CD8-positive, alpha-beta memory T cell (primary cell): ENCODE measurements around the gene ACOX3. TPM values are rescaled to one million over a fixed set of nuclear protein-coding genes. Genes with fewer than 3 reads are reported as not detected.

Experiments
- CTCF ChIA-PET: fragments of 350-600 bp; sonication (Branson Sonifier 250); formaldehyde crosslinking; loops from one replicate; lab custom pipeline; 2021; ENCODE audit warnings: antibody characterized with exemption; lab: Charles Lee
- POLR2A ChIA-PET: fragments of 350-600 bp; sonication (Branson Sonifier 250); formaldehyde crosslinking; loops from one replicate; lab custom pipeline; 2021; ENCODE audit warnings: antibody characterized with exemption; lab: Charles Lee
- DNase-seq, 5 donors: peaks; one replicate each; pipeline versions ENCODE4 v3.0.0 to v3.0.0-alpha.2; 2020 to 2022; ENCODE audit warnings: mixed read lengths in 1 of 5
- H3K27ac ChIP-seq: one replicate; pipeline ENCODE4 v1.7.0; 2013; ENCODE audit warnings: low read depth, mild to moderate bottlenecking, low read length, moderate library complexity
- H3K27me3 ChIP-seq: 2 replicates; pipeline ENCODE4 v1.7.0; 2013; ENCODE audit warnings: low read length, mild to moderate bottlenecking; ENCODE audit not compliant: insufficient read depth, poor library complexity, severe bottlenecking
- H3K36me3 ChIP-seq: 2 replicates; pipeline ENCODE4 v1.7.0; 2013; ENCODE audit warnings: mild to moderate bottlenecking, low read length, moderate library complexity; ENCODE audit not compliant: insufficient read depth
- H3K4me1 ChIP-seq: 2 replicates; pipeline ENCODE4 v1.7.0; 2013; ENCODE audit warnings: mild to moderate bottlenecking, low read length, moderate library complexity; ENCODE audit not compliant: insufficient read depth
- H3K4me3 ChIP-seq: 2 replicates; pipeline ENCODE4 v1.7.0; 2013; ENCODE audit warnings: mild to moderate bottlenecking, low read length
- H3K9me3 ChIP-seq: 2 replicates; pipeline ENCODE4 v1.7.0; 2013; ENCODE audit warnings: mild to moderate bottlenecking, low read length
- H3K27ac Mint-ChIP-seq, 8 donors: one replicate each; pipeline ENCODE4 v1.8.0; 2020 to 2021; ENCODE audit warnings: mixed read lengths in 8 of 8, mild to moderate bottlenecking in 6 of 8, inconsistent platforms in 3 of 8, moderate library complexity in 3 of 8
- H3K27me3 Mint-ChIP-seq, 2 donors: one replicate each; pipeline ENCODE4 v1.8.0; 2020 to 2021; ENCODE audit warnings: mixed read lengths in 2 of 2, mild to moderate bottlenecking in 1 of 2, moderate library complexity in 1 of 2
- H3K36me3 Mint-ChIP-seq, 3 donors: one replicate each; pipeline ENCODE4 v1.8.0; 2020 to 2021; ENCODE audit warnings: mixed read lengths in 3 of 3, inconsistent platforms in 1 of 3, mild to moderate bottlenecking in 1 of 3
- H3K4me1 Mint-ChIP-seq, 3 donors: one replicate each; pipeline ENCODE4 v1.8.0; 2020 to 2021; ENCODE audit warnings: mixed read lengths in 3 of 3, inconsistent platforms in 1 of 3, mild to moderate bottlenecking in 1 of 3
- H3K4me3 Mint-ChIP-seq, 7 donors: one replicate each; pipeline ENCODE4 v1.8.0; 2020 to 2021; ENCODE audit warnings: mixed read lengths in 7 of 7, mild to moderate bottlenecking in 6 of 7, moderate library complexity in 4 of 7, inconsistent platforms in 2 of 7
- H3K9me3 Mint-ChIP-seq, 5 donors: one replicate each; pipeline ENCODE4 v1.8.0; 2020 to 2022; ENCODE audit warnings: mixed read lengths in 5 of 5, mild to moderate bottlenecking in 3 of 5, moderate library complexity in 2 of 5, inconsistent platforms in 1 of 5
- polyA plus RNA-seq: library from polyadenylated mRNA; unstranded; fragments of 300-500 nt; fragmentation: Illumina TruSeq; gene quantifications from one replicate; pipeline ENCODE4 v1.2.3, GENCODE V29; 2021
- total RNA-seq, 2 experiments: library from RNA; stranded (reverse); gene quantifications; one replicate each; pipeline ENCODE4 v1.2.3, GENCODE V29; 2021

Gene ACOX3
- total and polyA plus RNA-seq, 3 experiments from 2014 or later, result 14.2 to 24.9 (median 22.3) TPM

GRCh38 chr4:8477095-8477635 is 36.6 kb upstream of the ACOX3 start:
- Mint-ChIP-seq H3K27ac (no peak overlapping the region), H3K4me3 (no peak overlapping the region), H3K9me3 (no peaks in the 10 kb centered on the region), H3K4me1 (no peaks in the 10 kb centered on the region), H3K36me3 (peaks cover 0 to 23% (median 3%) of the 10 kb centered on the region in 3 donors), H3K27me3 (no peaks in the 10 kb centered on the region)
- no peaks in the 10 kb centered on the region for H3K36me3 ChIP-seq
- POLR2A ChIA-PET, result no interaction called here
- H3K4me1 ChIP-seq, result no peaks in the 10 kb centered on the region
- CTCF ChIA-PET, result no interaction called here
- no peak for DNase-seq
- no peak overlapping the region for H3K4me3 ChIP-seq
- no peak overlapping the region for H3K27ac ChIP-seq
- no peaks in the 10 kb centered on the region for H3K9me3 ChIP-seq
- H3K27me3 ChIP-seq, result no peaks in the 10 kb centered on the region

- H3K36me3 Mint-ChIP-seq, result peaks cover 0 to 31% (median 3%) of the 10 kb centered on the region in 3 donors
- no peaks in the 10 kb centered on the region for H3K4me1 ChIP-seq
- no peaks in the 10 kb centered on the region for H3K36me3 ChIP-seq
- H3K27me3 Mint-ChIP-seq, result no peaks in the 10 kb centered on the region
- H3K27ac Mint-ChIP-seq, result peak overlapping the region in 1 of 8 donors; percentile 63
- H3K9me3 Mint-ChIP-seq, result no peaks in the 10 kb centered on the region
- H3K4me1 Mint-ChIP-seq, result no peaks in the 10 kb centered on the region
- no peaks in the 10 kb centered on the region for H3K27me3 ChIP-seq
- H3K27ac ChIP-seq, result no peak overlapping the region
- DNase-seq, result no peak
- H3K4me3 ChIP-seq, result no peak overlapping the region
- no peaks in the 10 kb centered on the region for H3K9me3 ChIP-seq
- no peak overlapping the region for H3K4me3 Mint-ChIP-seq
- POLR2A ChIA-PET, result no interaction called here
- CTCF ChIA-PET, result no interaction called here
Measured at GRCh38 chr4:8475751-8476575, 35.4 kb upstream of the ACOX3 start.

- H3K4me1 Mint-ChIP-seq, result no peaks in the 10 kb centered on the region
- no peaks in the 10 kb centered on the region for H3K27me3 ChIP-seq
- peak overlapping the region in 1 of 8 donors; percentile 47 for H3K27ac Mint-ChIP-seq
- H3K27me3 Mint-ChIP-seq, result no peaks in the 10 kb centered on the region
- H3K9me3 Mint-ChIP-seq, result no peaks in the 10 kb centered on the region
- CTCF ChIA-PET, result no interaction called here
- H3K27ac ChIP-seq, result no peak overlapping the region
- H3K4me3 Mint-ChIP-seq, result no peak overlapping the region
- DNase-seq, result no peak
- POLR2A ChIA-PET, result no interaction called here
- peaks cover 0 to 41% (median 3%) of the 10 kb centered on the region in 3 donors for H3K36me3 Mint-ChIP-seq
- H3K4me3 ChIP-seq, result no peak overlapping the region
- H3K4me1 ChIP-seq, result no peaks in the 10 kb centered on the region
- H3K9me3 ChIP-seq, result no peaks in the 10 kb centered on the region
- H3K36me3 ChIP-seq, result no peaks in the 10 kb centered on the region
Measured at GRCh38 chr4:8474856-8475255, 34.3 kb upstream of the ACOX3 start.

- H3K27me3 Mint-ChIP-seq, result no peaks in the 10 kb centered on the region
- H3K4me1 ChIP-seq, result no peaks in the 10 kb centered on the region
- H3K4me3 ChIP-seq, result no peak overlapping the region
- no peaks in the 10 kb centered on the region for H3K27me3 ChIP-seq
- POLR2A ChIA-PET, result no interaction called here
- peak overlapping the region in 1 of 8 donors; percentile 43 for H3K27ac Mint-ChIP-seq
- H3K27ac ChIP-seq, result no peak overlapping the region
- CTCF ChIA-PET, result no interaction called here
- peaks cover 0 to 46% (median 5%) of the 10 kb centered on the region in 3 donors for H3K36me3 Mint-ChIP-seq
- DNase-seq, result no peak
- H3K9me3 Mint-ChIP-seq, result no peaks in the 10 kb centered on the region
- H3K4me1 Mint-ChIP-seq, result no peaks in the 10 kb centered on the region
- no peak overlapping the region for H3K4me3 Mint-ChIP-seq
- H3K36me3 ChIP-seq, result no peaks in the 10 kb centered on the region
- no peaks in the 10 kb centered on the region for H3K9me3 ChIP-seq
Measured at GRCh38 chr4:8473920-8474590, 33.5 kb upstream of the ACOX3 start.

- Mint-ChIP-seq H3K4me3 (no peak overlapping the region), H3K27ac (peak overlapping the region in 1 of 8 donors; percentile 63), H3K27me3 (no peaks in the 10 kb centered on the region), H3K9me3 (no peaks in the 10 kb centered on the region), H3K36me3 (peaks cover 0 to 53% (median 7%) of the 10 kb centered on the region in 3 donors), H3K4me1 (no peaks in the 10 kb centered on the region)
- ChIA-PET CTCF (no interaction called here), POLR2A (no interaction called here)
- Histone ChIP-seq H3K4me1 (no peaks in the 10 kb centered on the region), H3K27ac (peak overlapping the region; percentile 31), H3K27me3 (no peaks in the 10 kb centered on the region), H3K36me3 (no peaks in the 10 kb centered on the region), H3K9me3 (no peaks in the 10 kb centered on the region), H3K4me3 (no peak overlapping the region)
- no peak for DNase-seq
Measured at GRCh38 chr4:8473198-8473919, 32.8 kb upstream of the ACOX3 start.

GRCh38 chr4:8472689-8473197 is 32.2 kb upstream of the ACOX3 start:
- Histone ChIP-seq H3K36me3 (no peaks in the 10 kb centered on the region), H3K4me3 (no peak overlapping the region), H3K4me1 (no peaks in the 10 kb centered on the region), H3K27me3 (no peaks in the 10 kb centered on the region), H3K27ac (peak overlapping the region; percentile 31), H3K9me3 (no peaks in the 10 kb centered on the region)
- ChIA-PET CTCF (no interaction called here), POLR2A (no interaction called here)
- DNase-seq, result no peak
- Mint-ChIP-seq H3K4me3 (no peak overlapping the region), H3K9me3 (no peaks in the 10 kb centered on the region), H3K27ac (no peak overlapping the region), H3K27me3 (no peaks in the 10 kb centered on the region), H3K36me3 (peaks cover 0 to 59% (median 7%) of the 10 kb centered on the region in 3 donors), H3K4me1 (no peaks in the 10 kb centered on the region)

GRCh38 chr4:8472158-8472688 is 31.7 kb upstream of the ACOX3 start:
- Mint-ChIP-seq H3K27ac (peak overlapping the region in 2 of 8 donors; percentile 31 to 75), H3K4me3 (no peak overlapping the region), H3K27me3 (no peaks in the 10 kb centered on the region), H3K36me3 (peaks cover 0 to 63% (median 7%) of the 10 kb centered on the region in 3 donors), H3K4me1 (no peaks in the 10 kb centered on the region), H3K9me3 (no peaks in the 10 kb centered on the region)
- Histone ChIP-seq H3K4me1 (no peaks in the 10 kb centered on the region), H3K4me3 (no peak overlapping the region), H3K27me3 (no peaks in the 10 kb centered on the region), H3K27ac (peak overlapping the region; percentile 31), H3K36me3 (no peaks in the 10 kb centered on the region), H3K9me3 (no peaks in the 10 kb centered on the region)
- ChIA-PET CTCF (no interaction called here), POLR2A (no interaction called here)
- no peak for DNase-seq
